ENCODE measurements around the gene ANKRD27.
"Not testable (repeated sequence)": the region's sequence is repeated elsewhere in the genome, so short reads cannot be mapped to it uniquely, and the experiment has no call there.

ANKRD27 gene

GRCh38 chr19:32674931-32675719 lies at the start of gene ANKRD27:
Gene ANKRD27 (minus strand): TSS chr19:32675180. CDS start chr19:32659015, 16,165 bp downstream.
- DNase-seq = peak; percentile 98

DNA sequence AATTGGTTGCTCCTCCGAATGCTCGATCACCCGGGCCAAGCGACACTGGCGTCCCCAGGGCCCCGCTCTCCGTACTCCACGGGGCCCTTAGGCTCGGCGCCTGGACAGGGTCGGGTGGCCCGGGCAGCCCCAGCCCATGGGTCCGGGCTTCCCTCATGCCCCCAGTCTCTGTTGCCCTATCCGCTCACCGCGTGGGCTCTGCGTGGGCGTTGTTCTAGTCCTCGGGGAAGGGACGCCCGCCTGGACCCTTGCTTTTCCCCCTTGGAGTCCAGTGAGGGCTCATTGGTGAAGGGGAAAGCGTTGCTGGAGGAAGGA lies 45.9 kb upstream of the ANKRD27 start:
- DNase-seq = no peak

GRCh38 chr19:32720216-32720935 lies 45.4 kb upstream of the ANKRD27 start:
- no peak for DNase-seq

- no peak for DNase-seq
Measured at GRCh38 chr19:32719611-32720059, 44.7 kb upstream of the ANKRD27 start, which contains the start of gene TDRD12. Gene TDRD12 (plus strand): TSS chr19:32719767. CDS start chr19:32720073, 306 bp downstream.

DNA sequence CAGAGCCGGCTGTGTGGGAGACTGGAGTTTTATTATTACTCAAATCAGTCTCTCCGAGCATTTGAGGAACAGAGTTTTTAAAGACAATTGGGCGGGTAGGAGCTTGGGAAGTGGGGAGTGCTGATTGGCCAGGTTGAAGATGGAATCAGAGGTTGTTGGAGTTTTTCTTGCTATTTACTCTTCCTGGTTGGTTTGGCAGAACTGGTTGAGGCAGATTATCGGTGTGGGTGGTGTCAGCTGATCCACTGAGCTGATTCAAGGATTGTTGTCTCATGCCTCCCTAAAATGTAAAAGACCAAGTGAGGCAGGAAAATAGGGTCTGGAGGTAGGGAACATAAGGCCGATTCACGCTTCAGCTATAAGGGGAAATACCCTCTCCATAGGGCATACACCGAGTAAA lies 43.3 kb upstream of the ANKRD27 start:
- DNase-seq = no peak

GRCh38 chr19:32717496-32717895 lies 42.5 kb upstream of the ANKRD27 start:
- DNase-seq = no peak

DNA sequence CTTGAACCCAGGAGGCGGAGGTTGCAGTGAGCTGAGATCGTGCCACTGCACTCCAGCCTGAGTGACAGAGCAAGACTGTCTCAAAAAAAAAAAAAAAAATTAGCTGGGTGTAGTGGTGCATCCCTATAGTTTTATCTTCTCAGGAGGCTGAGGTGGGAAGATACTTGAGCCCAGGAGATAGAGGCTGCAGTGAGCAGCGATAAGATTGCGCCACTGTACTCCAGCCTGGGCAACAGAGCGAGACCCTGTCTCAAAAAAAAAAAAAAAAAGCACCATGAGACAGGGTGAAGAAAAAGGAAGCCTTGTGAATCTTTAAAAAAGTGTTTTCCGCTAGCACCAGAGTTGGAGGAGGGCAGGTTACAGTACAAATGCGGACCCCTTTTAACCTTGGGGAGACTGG lies 41.2 kb upstream of the ANKRD27 start:
- not testable (repeated sequence) for DNase-seq

GRCh38 chr19:32711747-32712146 lies 36.8 kb upstream of the ANKRD27 start:
- DNase-seq = no peak

DNA sequence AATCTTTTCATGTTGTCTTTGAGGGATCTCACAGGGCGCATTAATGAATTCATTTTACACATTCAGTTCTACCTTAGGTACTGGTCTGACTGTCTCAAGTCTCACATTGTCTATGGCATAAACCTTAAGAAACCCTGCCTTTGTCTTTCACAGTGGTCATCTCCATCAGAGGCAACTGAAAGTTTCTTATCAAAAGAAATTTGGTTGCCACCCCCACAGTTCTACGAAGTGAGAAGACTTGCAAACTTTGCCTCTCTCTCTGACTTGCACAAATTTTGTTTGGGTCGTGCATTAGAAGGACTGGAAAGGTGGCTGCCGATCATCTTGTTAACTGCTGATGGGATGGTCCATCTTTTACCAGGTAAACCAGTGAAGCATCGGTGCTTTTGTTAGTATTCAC lies 34.1 kb upstream of the ANKRD27 start:
- DNase-seq = no peak

DNA sequence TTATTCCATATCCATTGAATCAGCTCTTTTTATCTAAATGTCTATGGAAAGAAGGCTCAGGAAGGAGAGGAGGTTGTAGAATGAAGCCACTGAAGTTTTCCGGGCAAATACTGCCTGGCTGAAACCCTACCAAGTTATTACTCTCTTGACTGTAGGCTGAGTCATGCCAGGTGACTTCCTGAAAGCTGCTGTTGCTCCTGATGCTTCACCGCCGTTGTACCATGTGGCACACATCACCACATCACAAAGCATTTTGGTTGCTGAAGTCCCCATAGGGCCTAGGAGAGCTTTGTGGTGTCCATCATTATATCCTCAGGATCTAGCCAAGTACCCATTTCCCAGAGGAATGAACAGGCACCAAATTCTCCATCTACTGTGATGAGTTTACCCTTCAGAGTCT lies 33.5 kb upstream of the ANKRD27 start:
- DNase-seq = no peak

DNA sequence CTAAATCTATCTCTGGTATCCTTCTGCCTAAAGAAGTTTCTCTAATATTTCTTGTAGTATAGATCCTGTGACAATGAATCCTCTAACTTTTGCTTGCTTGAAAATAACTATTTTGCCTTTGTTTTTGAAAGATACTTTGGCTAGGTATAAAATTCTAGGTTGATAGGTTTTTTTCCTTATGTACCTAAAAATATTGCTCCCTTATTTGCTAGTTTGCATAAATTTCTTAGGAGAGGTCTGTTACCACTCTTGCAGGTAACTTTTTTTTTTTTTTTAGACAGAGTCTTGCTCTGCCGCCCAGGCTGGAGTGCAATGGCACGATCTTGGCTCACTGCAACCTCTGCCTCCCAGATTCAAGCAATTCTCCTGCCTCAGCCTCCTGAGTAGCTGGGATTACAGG lies 29.0 kb upstream of the ANKRD27 start:
- DNase-seq = not testable (repeated sequence)

DNA sequence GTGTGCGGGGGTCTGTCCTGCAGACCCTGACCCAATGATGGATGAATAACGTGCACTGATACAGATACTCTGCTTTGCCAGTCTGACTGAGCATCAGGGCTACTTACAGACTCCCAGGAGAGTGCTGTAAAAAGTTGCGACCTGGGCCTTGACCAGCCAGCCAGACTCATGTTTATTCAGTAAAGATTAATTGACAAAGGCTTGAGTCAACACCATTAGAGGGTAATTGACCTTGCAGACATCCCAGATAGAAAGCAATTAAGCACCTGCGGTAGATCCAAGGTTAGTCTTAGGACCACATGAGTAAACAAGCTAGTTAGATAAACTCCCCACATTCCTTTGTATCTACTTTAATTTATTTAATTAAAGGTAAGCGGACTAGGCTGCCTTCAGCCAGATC lies 27.0 kb upstream of the ANKRD27 start:
- no peak for DNase-seq

GRCh38 chr19:32700129-32700528 lies 25.1 kb upstream of the ANKRD27 start:
- DNase-seq = not testable (repeated sequence)

GRCh38 chr19:32696771-32697170 lies 21.8 kb upstream of the ANKRD27 start:
- not testable (repeated sequence) for DNase-seq

DNA sequence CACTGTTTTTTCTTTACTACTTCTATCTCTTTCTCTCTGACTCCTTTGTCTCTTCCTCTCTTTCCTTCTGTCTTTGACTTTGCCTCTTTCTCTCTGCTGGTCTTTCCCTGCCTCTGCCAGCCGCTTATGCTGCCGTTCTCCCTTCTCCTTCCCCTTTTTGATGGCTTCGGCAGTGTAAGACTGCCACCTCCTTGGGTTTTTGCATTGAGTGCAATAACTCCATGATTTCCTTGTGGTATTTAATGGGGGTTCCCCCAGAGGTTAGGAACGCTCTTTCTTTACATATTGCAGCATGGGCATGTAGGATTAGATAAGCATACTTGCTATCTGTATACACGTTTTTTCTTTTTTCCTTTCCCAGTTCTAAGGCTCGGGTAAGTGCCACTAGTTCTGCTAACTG lies 20.5 kb upstream of the ANKRD27 start:
- DNase-seq = not testable (repeated sequence)

DNA sequence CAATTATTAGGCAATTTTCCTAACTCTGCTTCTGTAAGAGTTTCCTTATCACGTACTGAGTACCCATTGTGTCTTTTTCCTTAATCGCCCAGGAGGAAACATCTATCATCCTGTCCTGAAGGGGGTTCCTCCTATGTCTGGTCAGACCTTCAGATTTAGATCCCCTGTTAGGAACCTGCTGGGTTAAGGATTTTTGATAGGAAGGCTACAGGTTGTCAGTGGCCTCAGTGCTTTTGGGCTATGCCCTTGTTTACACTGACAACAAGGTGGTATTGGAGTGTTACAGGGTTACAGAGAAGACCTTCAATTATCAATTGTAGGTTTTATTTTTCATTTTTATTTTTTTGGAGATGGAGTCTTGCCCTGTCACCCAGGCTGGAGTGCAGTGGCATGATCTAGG lies 19.9 kb upstream of the ANKRD27 start:
- DNase-seq = not testable (repeated sequence)

DNA sequence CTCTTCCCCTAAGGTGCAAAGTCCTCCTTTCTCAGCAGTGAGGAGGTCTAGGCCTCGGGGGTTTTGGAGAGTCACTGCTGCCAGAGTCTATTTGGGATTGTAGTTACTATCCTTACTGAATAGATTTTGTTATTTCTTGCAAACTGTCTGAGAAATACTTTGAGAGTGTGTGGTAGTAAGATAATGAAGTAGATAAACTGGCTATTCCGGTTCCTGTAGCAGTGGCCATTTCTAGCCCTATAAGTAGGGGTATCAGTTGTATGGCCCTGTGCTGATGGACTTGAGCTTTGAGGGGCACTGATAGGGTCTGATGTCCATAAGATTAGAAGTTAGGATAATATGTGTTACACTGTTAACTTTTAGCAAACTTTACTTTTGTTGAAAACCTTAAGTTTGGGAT lies 19.3 kb upstream of the ANKRD27 start:
- not testable (repeated sequence) for DNase-seq

DNA sequence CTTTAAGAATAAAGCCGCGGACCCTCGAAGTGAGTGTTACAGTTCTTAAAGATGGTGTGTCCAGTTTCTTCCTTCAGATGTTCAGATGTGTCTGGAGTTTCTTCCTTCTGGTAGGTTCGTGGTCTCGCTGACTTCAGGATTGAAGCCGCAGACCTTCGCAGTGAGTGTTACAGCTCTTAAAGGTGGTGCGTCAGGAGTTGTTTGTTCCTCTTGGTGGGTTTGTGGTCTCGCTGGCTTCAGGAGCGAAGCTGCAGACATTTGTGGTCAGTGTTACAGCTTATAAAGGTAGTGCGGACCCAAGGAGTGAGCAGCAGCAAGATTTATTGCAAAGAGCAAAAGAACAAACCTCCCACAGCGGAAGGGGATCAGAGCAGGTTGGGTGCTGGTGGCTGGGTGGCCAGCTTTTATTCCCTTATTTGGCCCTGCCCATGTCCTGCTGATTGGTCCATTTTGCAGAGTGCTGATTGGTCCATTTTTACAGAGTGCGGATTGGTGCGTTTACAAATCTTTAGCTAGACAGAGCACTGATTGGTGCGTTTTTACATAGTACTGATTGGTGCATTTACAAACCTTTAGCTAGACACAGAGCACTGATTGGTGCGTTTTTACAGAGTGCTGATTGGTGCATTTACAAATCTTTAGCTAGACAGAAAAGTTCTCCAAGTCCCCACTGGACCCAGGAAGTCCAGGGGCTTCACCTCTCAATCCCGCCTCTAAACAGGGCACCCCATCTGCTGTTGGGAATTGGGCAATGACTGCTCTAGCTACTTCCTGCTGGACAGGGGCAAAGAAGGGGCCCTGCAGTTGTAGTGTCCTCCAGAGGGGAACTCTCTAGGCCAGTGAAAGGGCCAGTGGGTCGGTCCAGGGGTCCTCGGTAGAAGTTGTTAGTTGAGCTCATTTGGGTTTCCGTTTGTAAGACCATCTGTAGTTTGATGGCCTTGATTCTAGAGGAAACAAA lies 18.4 kb upstream of the ANKRD27 start:
- not testable (repeated sequence) for DNase-seq

GRCh38 chr19:32692727-32693061 lies 17.7 kb upstream of the ANKRD27 start:
- DNase-seq = no peak

DNA sequence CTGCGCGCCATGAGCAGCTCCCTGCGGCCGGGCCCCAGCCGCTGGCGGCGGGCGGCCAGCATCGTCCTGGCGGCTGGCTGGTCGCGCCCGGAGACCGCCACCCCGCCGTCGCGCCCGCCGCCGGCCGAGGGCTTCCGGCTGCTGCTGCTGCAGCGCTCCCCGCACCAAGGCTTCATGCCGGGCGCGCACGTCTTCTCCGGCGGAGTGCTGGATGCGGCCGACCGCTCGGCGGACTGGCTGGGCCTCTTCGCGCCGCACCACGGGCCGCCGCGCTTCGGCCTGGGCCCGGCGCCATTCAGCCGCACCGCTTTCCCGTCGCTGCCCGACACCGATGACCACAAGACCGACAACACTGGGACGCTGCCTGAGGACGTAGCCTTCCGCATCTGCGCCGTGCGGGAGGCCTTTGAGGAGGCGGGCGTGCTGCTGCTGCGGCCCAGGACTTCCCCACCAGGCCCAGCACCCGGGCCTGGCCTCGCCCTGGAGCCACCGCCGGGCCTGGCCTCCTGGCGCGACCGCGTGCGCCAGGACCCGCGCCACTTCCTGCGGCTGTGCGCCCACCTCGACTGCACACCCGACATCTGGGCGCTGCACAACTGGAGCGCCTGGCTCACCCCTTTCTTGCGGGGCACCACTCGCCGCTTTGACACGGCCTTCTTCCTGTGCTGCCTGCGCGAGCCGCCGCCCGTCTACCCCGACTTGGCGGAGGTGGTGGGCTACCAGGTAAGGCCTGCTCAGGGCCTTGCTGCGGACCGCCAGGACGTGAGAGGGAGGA lies 17.2 kb upstream of the ANKRD27 start:
- DNase-seq = no peak

GRCh38 chr19:32691291-32691951 lies 16.4 kb upstream of the ANKRD27 start, which contains the start of gene NUDT19:
Gene NUDT19 (plus strand): TSS chr19:32691821. CDS start chr19:32691961, 140 bp downstream.
- peak; percentile 88 for DNase-seq

GRCh38 chr19:32688311-32688710 lies 13.3 kb upstream of the ANKRD27 start:
- no peak for DNase-seq

Measured in COR-L47 (cell line).